C4-2B (cell line): ENCODE data around the gene RAB17.

ENCODE experiments used
- H3K27ac ChIP-seq: fragments of 450-650 bp; 2 replicates; pipeline ENCODE4 v1.5.1; 2017
- ZFX ChIP-seq: fragments of 450-650 bp; IDR thresholded peaks from 2 replicates; pipeline ENCODE4 v1.6.1; 2017
- TF ChIP-seq, protein P1 (sequence below): fragments of 450-650 bp; conservative IDR thresholded peaks from 2 replicates; pipeline ENCODE4 v1.5.1; 2017; ENCODE audit warnings: mild to moderate bottlenecking

RAB17 gene

DNA sequence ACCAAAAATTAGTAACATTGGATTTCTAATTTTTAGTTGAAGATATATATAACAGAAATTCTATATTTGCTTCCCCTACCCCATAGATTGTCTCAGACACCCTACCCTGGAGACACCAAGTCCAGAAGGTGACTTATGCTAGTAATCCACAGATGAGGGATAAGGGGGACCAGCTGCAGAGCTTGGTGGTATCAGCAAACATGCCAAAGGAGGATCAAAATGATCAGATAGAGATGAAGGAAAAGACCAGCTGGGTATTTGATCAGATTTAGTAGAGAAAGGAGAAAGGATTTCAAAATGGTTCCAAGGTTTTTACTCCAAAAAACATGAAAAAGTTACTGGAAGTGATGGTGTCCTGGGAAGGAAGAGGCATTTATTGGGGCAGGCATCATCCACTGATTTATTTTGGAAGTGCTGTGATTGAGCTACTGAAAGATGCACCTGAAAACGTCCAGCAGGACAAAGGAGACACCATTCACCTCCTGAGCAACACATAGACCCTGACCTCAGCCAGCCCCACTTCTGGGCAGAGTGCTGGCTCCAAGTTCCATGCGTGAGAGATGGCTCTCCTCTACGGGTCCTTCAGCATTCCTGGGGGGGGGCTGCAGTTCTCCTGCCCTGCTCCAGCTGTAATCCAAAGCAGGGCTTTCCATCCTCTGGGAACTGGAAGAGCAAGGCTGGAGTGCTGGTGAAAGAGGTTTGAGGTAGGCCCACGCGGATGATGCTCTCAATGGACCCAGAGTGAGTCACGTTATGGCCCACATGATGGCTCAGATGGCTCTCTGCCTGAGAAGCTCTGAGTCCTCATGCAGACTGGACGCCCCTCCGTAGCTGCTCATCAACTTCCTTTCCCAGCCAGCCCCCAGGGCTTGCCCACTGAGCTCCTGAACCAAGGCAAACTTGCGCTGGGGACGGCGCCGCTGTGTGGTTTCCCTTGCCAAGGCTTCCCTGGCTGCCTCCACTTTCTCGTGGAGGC, 33.2 kb upstream of the RAB17 start:
- no peak overlapping the region for H3K27ac ChIP-seq
- no peak for TF ChIP-seq ZFX
- TF ChIP-seq, protein P1, sequence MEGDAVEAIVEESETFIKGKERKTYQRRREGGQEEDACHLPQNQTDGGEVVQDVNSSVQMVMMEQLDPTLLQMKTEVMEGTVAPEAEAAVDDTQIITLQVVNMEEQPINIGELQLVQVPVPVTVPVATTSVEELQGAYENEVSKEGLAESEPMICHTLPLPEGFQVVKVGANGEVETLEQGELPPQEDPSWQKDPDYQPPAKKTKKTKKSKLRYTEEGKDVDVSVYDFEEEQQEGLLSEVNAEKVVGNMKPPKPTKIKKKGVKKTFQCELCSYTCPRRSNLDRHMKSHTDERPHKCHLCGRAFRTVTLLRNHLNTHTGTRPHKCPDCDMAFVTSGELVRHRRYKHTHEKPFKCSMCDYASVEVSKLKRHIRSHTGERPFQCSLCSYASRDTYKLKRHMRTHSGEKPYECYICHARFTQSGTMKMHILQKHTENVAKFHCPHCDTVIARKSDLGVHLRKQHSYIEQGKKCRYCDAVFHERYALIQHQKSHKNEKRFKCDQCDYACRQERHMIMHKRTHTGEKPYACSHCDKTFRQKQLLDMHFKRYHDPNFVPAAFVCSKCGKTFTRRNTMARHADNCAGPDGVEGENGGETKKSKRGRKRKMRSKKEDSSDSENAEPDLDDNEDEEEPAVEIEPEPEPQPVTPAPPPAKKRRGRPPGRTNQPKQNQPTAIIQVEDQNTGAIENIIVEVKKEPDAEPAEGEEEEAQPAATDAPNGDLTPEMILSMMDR: no peak

DNA sequence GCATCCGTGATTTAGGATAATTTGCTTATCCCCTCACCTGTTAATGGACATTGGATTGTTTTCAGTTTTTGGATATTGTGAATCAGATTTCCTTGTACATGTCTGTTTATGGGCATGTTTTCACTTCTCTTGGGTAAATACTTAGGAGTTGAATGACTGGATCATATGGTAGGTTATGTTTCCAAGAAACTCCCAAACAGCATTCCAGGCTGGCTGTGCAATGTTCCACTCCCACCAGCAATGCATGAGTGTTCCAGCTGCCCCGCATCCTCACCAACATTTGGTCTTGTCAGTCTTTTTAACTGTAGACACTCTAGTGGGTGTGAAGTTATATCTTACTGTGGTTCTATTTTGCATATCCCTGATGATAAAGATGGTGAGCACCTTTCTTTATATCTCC, 27.9 kb upstream of the RAB17 start:
- TF ChIP-seq, protein P1: no peak
- no peak for TF ChIP-seq ZFX
- no peak overlapping the region for H3K27ac ChIP-seq

DNA sequence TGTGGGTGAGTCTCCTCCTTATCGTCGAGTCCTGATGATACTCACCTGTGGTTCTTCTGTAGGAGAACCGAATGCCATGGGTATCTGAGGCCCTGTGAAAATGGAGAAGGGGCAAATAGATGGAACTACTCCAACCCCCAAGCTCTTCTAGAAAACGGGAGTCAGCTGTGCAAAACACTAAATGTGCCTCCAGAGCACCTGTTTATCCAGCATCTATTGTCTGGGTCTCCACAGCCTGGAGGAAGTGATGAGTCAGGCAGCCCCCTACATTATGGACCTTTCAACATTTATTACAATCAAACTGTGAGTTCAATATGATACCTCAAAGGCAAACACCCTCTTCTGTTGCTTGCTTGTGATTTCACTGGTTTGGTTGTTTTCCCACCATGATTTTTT, 27.1 kb upstream of the RAB17 start:
- no peak overlapping the region for H3K27ac ChIP-seq
- TF ChIP-seq, protein P1: no peak
- TF ChIP-seq ZFX: no peak

DNA sequence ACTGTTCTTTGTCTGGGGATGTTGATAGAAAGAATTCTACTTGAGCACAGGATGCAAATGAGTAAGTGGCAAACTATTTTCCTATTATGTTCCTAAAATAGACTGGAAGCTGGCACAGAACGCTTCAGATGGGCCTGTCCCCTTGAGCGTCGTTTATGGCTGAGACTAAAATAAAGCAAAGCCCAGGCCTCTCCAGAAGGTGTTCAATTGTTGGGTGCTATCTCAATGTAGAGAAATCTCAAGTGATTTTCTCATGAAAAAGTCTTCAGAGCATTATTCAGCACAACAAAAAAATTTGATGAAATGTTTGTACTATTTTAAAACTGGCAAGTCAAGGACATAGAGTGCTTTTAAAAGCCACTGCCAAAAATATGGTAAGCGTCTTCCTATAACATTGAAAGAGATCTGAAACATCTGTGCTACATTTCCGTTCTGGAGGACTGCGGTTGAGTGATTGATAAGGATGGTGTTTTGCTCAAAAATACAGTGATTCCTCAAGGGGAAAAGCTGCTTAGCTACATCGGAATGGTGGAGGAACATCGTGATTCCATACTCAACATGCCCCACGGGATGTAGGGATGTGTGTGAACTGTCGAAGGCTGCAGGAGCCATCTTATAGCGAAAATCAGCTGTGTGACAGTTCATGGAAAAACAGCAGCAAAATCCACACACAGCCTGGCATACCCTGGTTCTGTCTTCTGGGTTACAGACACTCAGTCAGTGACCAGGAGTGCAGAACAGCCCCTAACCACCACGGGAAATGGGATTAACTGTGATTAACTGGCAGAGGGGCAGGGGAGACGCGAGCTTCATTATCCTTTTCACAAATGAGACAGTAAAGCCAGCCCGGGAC, 26.4 kb upstream of the RAB17 start:
- TF ChIP-seq, protein P1: no peak
- TF ChIP-seq ZFX: no peak
- H3K27ac ChIP-seq: no peak overlapping the region

DNA sequence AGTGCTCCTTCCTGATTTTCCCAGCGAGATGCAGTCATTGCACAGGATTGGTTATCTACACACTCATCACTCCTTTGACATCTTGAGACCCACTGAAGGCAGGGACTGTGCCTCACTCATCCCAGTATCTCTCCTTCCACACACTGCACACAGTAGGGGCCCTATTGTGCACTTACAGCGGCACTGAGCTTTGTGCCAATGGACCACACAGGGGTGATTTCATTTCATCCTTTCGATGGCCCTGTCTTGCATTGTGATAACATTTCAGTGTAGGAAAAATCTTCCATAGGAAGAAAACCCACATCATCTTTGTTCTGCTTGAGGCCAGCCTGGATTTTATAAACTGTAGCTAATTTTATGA, 25.8 kb upstream of the RAB17 start:
- TF ChIP-seq, protein P1: no peak
- no peak for TF ChIP-seq ZFX
- no peak overlapping the region for H3K27ac ChIP-seq

DNA sequence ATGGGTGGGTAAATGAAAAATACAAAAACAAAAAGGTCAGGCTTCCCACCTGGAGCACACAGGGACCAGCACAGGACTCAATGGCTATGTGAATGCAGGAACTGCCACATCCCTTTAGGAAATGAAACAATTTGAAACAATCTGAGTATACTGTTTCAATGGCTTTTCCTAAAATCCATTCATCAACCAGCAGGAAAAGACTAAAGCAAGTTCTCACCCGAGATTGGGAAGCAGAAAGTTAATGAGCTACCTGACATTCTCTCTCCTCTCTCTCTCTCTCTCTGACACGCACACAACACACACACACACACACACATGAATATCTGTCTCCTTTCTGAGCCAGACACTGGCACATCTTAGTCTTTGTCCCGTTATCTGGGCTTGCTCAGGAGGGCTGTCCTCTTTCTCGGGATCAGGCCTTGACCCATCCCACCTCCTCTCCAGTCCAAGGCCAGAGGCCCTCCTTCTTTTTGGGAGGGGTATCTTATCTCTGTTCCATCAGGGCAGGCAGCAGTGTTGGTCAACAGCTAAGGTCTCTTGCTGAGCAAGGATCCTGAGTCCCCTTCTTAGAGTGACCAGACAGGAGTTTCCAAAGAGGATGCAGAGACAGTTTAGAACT, 25.2 kb upstream of the RAB17 start:
- H3K27ac ChIP-seq: no peak overlapping the region

More for the DNA sequence above, 25.2 kb upstream of the RAB17 start:
- TF ChIP-seq, protein P1: no peak
- TF ChIP-seq ZFX: no peak
